ENCODE data around the gene CAPZB.

Gene CAPZB

DNA sequence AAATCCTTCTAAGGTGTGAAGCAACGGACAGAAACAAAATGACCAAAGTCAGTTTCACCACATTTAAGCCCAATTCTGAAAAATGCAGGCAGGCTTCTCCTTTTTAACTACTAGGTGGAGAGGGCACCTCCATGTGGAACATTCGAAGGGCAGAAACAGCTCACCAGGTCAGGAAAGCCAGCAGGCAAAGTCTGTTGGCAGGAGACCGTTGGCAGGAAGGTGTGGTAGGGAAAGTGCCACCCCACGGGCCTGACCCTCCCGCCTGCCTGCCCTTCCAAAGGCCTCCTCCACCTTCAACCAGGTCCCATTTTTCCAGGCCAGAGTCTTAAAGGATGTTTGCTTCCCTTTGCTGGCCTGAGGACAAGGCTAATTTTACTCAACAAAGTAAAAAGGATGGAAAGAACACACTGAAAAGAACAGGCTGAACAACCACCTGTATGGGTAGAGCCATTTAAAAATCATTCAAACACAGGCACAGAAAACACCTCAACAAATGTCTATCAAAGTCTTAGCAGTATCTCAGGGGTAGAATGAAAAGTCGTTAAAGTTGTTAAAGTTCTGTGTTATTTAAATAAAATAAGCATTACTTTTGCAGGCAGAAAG, 26.4 kb downstream of the CAPZB start:
- DNase-seq (ENCODE audit: low read depth in 1 of 2, low spot score in 1 of 2), result peak in 1 of 2 experiments; percentile 34
- TF ChIP-seq, protein P1, sequence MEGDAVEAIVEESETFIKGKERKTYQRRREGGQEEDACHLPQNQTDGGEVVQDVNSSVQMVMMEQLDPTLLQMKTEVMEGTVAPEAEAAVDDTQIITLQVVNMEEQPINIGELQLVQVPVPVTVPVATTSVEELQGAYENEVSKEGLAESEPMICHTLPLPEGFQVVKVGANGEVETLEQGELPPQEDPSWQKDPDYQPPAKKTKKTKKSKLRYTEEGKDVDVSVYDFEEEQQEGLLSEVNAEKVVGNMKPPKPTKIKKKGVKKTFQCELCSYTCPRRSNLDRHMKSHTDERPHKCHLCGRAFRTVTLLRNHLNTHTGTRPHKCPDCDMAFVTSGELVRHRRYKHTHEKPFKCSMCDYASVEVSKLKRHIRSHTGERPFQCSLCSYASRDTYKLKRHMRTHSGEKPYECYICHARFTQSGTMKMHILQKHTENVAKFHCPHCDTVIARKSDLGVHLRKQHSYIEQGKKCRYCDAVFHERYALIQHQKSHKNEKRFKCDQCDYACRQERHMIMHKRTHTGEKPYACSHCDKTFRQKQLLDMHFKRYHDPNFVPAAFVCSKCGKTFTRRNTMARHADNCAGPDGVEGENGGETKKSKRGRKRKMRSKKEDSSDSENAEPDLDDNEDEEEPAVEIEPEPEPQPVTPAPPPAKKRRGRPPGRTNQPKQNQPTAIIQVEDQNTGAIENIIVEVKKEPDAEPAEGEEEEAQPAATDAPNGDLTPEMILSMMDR (IDR thresholded peaks at IDR 0.05; ENCODE audit: insufficient read depth, low read length), result no peak
- TF ChIP-seq SPI1 (IDR thresholded peaks at IDR 0.05; ENCODE audit: borderline replicate concordance, low read depth), result peak; percentile 39; the same call in 1 of the 2 replicates
- TF ChIP-seq GABPA (IDR thresholded peaks at IDR 0.05; ENCODE audit: low read depth), result no peak
- no peak overlapping the region for H3K4me3 ChIP-seq (replicated peaks; ENCODE audit: insufficient read depth, low read length)
- no peak overlapping the region for H3K27ac ChIP-seq (replicated peaks)
- H3K27me3 ChIP-seq (ENCODE audit: insufficient read depth, poor library complexity, severe bottlenecking), result no peaks in the 10 kb centered on the region

DNA sequence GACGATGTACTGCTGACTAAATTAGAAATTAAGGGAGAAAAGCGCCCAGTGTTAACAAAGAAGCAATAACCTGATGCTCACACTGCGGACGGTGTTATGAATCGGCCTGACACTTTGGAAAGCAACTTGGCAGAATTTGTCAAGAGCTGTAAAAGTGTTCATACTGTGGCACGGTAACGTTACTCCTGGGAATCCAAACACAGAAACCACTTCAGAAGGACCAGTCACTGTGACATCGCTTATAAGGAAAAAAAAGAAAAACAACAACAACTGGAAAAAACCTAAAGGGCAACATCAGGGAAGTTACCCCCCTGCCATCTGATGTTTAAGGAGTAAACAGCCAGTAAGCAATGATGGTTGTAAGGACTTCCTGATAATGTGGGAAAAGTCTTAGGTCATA, 27.7 kb downstream of the CAPZB start:
- no peak for DNase-seq (ENCODE audit: low read depth in 1 of 2, low spot score in 1 of 2)
- Histone ChIP-seq H3K4me3 (replicated peaks; ENCODE audit: insufficient read depth, low read length) (no peak overlapping the region), H3K27me3 (ENCODE audit: insufficient read depth, poor library complexity, severe bottlenecking) (no peaks in the 10 kb centered on the region), H3K27ac (replicated peaks) (no peak overlapping the region)
- no peak for TF ChIP-seq SPI1 (IDR thresholded peaks at IDR 0.05; ENCODE audit: borderline replicate concordance, low read depth)
- no peak for TF ChIP-seq GABPA (IDR thresholded peaks at IDR 0.05; ENCODE audit: low read depth)
- TF ChIP-seq, protein P2, sequence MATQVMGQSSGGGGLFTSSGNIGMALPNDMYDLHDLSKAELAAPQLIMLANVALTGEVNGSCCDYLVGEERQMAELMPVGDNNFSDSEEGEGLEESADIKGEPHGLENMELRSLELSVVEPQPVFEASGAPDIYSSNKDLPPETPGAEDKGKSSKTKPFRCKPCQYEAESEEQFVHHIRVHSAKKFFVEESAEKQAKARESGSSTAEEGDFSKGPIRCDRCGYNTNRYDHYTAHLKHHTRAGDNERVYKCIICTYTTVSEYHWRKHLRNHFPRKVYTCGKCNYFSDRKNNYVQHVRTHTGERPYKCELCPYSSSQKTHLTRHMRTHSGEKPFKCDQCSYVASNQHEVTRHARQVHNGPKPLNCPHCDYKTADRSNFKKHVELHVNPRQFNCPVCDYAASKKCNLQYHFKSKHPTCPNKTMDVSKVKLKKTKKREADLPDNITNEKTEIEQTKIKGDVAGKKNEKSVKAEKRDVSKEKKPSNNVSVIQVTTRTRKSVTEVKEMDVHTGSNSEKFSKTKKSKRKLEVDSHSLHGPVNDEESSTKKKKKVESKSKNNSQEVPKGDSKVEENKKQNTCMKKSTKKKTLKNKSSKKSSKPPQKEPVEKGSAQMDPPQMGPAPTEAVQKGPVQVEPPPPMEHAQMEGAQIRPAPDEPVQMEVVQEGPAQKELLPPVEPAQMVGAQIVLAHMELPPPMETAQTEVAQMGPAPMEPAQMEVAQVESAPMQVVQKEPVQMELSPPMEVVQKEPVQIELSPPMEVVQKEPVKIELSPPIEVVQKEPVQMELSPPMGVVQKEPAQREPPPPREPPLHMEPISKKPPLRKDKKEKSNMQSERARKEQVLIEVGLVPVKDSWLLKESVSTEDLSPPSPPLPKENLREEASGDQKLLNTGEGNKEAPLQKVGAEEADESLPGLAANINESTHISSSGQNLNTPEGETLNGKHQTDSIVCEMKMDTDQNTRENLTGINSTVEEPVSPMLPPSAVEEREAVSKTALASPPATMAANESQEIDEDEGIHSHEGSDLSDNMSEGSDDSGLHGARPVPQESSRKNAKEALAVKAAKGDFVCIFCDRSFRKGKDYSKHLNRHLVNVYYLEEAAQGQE (IDR thresholded peaks at IDR 0.05; ENCODE audit: insufficient replicate concordance, low read depth), result no peak
- no peak for TF ChIP-seq POLR2AphosphoS5 (IDR thresholded peaks at IDR 0.05; ENCODE audit: low read depth)
- TF ChIP-seq, protein P1 (IDR thresholded peaks at IDR 0.05; ENCODE audit: insufficient read depth, low read length), result no peak

DNA sequence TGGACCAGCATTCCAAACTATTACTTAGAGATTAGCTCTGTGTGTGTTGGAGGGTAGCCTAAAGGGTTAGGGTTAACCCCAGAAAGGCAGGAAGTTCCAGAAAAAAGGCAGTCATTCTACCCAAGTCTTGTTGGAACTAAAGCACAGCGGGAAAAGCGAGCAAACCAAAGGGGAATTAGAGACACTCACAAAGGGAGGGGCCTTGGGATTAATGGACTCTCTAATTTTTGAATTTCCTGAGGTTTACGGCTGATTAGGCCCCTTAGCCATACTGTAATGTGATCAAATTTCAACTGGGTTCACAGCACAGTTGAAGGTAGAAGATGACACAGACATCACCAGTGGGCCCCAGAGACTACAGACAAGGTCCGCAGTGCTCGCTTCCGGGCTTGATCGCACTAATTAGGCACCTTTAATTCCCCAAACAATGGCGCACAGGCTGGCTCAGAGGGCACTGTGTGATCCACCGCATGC, 28.3 kb downstream of the CAPZB start:
- TF ChIP-seq POLR2AphosphoS5 (IDR thresholded peaks at IDR 0.05; ENCODE audit: low read depth) (no peak), SPI1 (IDR thresholded peaks at IDR 0.05; ENCODE audit: borderline replicate concordance, low read depth) (no peak)
- TF ChIP-seq, protein P1 (IDR thresholded peaks at IDR 0.05; ENCODE audit: insufficient read depth, low read length), result no peak
- Histone ChIP-seq H3K27ac (replicated peaks) (no peak overlapping the region), H3K4me3 (replicated peaks; ENCODE audit: insufficient read depth, low read length) (no peak overlapping the region), H3K27me3 (ENCODE audit: insufficient read depth, poor library complexity, severe bottlenecking) (no peaks in the 10 kb centered on the region)
- DNase-seq (ENCODE audit: low read depth in 1 of 2, low spot score in 1 of 2), result no peak

DNA sequence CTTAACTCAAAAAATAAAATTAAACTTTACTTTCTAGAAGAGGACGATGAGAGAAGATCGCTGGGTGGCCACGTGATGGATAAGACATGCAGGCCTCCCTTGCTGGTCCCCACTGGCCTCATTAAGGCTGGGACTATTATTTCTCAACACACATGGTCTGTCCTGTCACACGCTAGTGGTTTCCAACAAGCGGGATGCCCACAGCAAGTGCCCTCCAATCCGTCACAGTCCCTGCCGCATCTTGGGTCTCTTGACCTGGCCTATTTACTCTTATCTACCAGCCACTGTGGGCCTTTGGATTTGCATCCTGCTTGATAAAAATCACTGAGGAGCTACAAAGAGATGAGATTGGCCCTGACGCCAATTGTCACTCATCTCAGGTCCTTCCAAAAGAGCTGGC, 30.0 kb downstream of the CAPZB start:
- no peak overlapping the region for H3K27ac ChIP-seq (replicated peaks)
- no peak overlapping the region for H3K4me3 ChIP-seq (replicated peaks; ENCODE audit: insufficient read depth, low read length)
- no peaks in the 10 kb centered on the region for H3K27me3 ChIP-seq (ENCODE audit: insufficient read depth, poor library complexity, severe bottlenecking)
- no peak for DNase-seq (ENCODE audit: low read depth in 1 of 2, low spot score in 1 of 2)
- TF ChIP-seq GABPA (IDR thresholded peaks at IDR 0.05; ENCODE audit: low read depth) (no peak), SPI1 (IDR thresholded peaks at IDR 0.05; ENCODE audit: borderline replicate concordance, low read depth) (no peak), POLR2AphosphoS5 (IDR thresholded peaks at IDR 0.05; ENCODE audit: low read depth) (no peak)
- TF ChIP-seq, protein P1 (IDR thresholded peaks at IDR 0.05; ENCODE audit: insufficient read depth, low read length), result no peak
- TF ChIP-seq, protein P2 (IDR thresholded peaks at IDR 0.05; ENCODE audit: insufficient replicate concordance, low read depth), result no peak
